HL-60 (cell line): ENCODE data around the gene PLCH2.

Experiments used
- DNase-seq, 2 experiments: peaks; one replicate each; pipeline ENCODE4 v3.0.0-alpha.2; 2010 to 2020; ENCODE audit warnings: low read depth in 1 of 2, low spot score in 1 of 2
- H3K27ac ChIP-seq: fragments of 250-450 bp; sonication (Bioruptor Pico); replicated peaks from 2 replicates; pipeline ENCODE4 v1.5.1; 2020; ENCODE audit warnings: mild to moderate bottlenecking, moderate library complexity
- H3K27me3 ChIP-seq: fragments of 250-450 bp; sonication (Bioruptor Pico); 2 replicates; pipeline ENCODE4 v1.5.1; 2021; ENCODE audit warnings: mild to moderate bottlenecking, moderate library complexity; ENCODE audit not compliant: insufficient read depth, poor library complexity, severe bottlenecking
- H3K4me3 ChIP-seq: replicated peaks from 2 replicates; pipeline ENCODE4 v1.5.1; 2011; ENCODE audit warnings: mild to moderate bottlenecking, control low read depth, low read length; ENCODE audit not compliant: insufficient read depth
- CTCF ChIP-seq: IDR thresholded peaks from one replicate; pipeline ENCODE4 v1.5.1; 2011; ENCODE audit warnings: low read length, control low read depth, inconsistent platforms; ENCODE audit not compliant: insufficient read depth
- GABPA ChIP-seq: IDR thresholded peaks from 2 replicates; pipeline ENCODE4 v1.6.1; 2012; ENCODE audit warnings: low read depth
- POLR2AphosphoS5 ChIP-seq: IDR thresholded peaks from 2 replicates; pipeline ENCODE4 v1.6.1; 2012; ENCODE audit warnings: low read depth
- REST ChIP-seq: IDR thresholded peaks from 2 replicates; pipeline ENCODE4 v1.6.1; 2012; ENCODE audit warnings: low read depth; ENCODE audit not compliant: insufficient replicate concordance
- SPI1 ChIP-seq: IDR thresholded peaks from 2 replicates; pipeline ENCODE4 v1.6.1; 2012; ENCODE audit warnings: low read depth, mild to moderate bottlenecking, borderline replicate concordance

PLCH2 gene

GRCh38 chr1:2508751-2509150, 32.7 kb downstream of the PLCH2 start:
- Histone ChIP-seq H3K27ac (no peak overlapping the region), H3K4me3 (no peak overlapping the region), H3K27me3 (peaks cover 7% of the 10 kb centered on the region)
- DNase-seq = no peak
- no peak for TF ChIP-seq CTCF

GRCh38 chr1:2509589-2509988, 33.5 kb downstream of the PLCH2 start:
- DNase-seq = no peak

GRCh38 chr1:2510366-2511155, 34.5 kb downstream of the PLCH2 start:
- no peak for DNase-seq
- no peaks in the 10 kb centered on the region for H3K27me3 ChIP-seq
- no peak overlapping the region for H3K27ac ChIP-seq
- no peak for TF ChIP-seq SPI1
- no peak for TF ChIP-seq REST
- TF ChIP-seq GABPA = no peak
- TF ChIP-seq CTCF = no peak
- no peak for TF ChIP-seq POLR2AphosphoS5
- no peak overlapping the region for H3K4me3 ChIP-seq

More at GRCh38 chr1:2509589-2509988, 33.5 kb downstream of the PLCH2 start:
- H3K27me3 ChIP-seq = no peaks in the 10 kb centered on the region
- H3K27ac ChIP-seq = no peak overlapping the region
- no peak overlapping the region for H3K4me3 ChIP-seq
- no peak for TF ChIP-seq GABPA
- TF ChIP-seq SPI1 = no peak

GRCh38 chr1:2512862-2513421, 36.9 kb downstream of the PLCH2 start:
- DNase-seq = no peak
- Histone ChIP-seq H3K27ac (no peak overlapping the region), H3K27me3 (no peaks in the 10 kb centered on the region), H3K4me3 (no peak overlapping the region)
- no peak for TF ChIP-seq GABPA
- TF ChIP-seq REST = no peak
- no peak for TF ChIP-seq SPI1
- TF ChIP-seq POLR2AphosphoS5 = no peak
- no peak for TF ChIP-seq CTCF
